GM18519 (cell line): ENCODE results near the gene CREBBP.

Experiments used
- ATAC-seq: cut with Tn5 transposase; IDR thresholded peaks from one replicate; pipeline ENCODE4 v1.9.1; 2021; ENCODE audit warnings: mild to moderate bottlenecking, moderate library complexity; ENCODE audit not compliant: unreplicated experiment, low FRiP score

Gene CREBBP

GRCh38 chr16:3690980-3691720 is 189.4 kb downstream of the CREBBP start:
- ATAC-seq = no peak

GRCh38 chr16:3690470-3690928 is 190.0 kb downstream of the CREBBP start:
- ATAC-seq = no peak

- ATAC-seq = no peak
Measured at GRCh38 chr16:3689731-3690130, 190.8 kb downstream of the CREBBP start.

GRCh38 chr16:3687792-3688191 is 192.7 kb downstream of the CREBBP start:
- ATAC-seq = no peak

GRCh38 chr16:3687021-3687420 is 193.5 kb downstream of the CREBBP start:
- ATAC-seq = no peak

GRCh38 chr16:3681206-3681605 is 199.3 kb downstream of the CREBBP start:
- no peak for ATAC-seq

- ATAC-seq = no peak
Measured at GRCh38 chr16:3677994-3678393, 202.5 kb downstream of the CREBBP start.

- no peak for ATAC-seq
Measured at GRCh38 chr16:3675601-3676130, 204.8 kb downstream of the CREBBP start.
